ENCODE data around the gene PEBP1.

DNA sequence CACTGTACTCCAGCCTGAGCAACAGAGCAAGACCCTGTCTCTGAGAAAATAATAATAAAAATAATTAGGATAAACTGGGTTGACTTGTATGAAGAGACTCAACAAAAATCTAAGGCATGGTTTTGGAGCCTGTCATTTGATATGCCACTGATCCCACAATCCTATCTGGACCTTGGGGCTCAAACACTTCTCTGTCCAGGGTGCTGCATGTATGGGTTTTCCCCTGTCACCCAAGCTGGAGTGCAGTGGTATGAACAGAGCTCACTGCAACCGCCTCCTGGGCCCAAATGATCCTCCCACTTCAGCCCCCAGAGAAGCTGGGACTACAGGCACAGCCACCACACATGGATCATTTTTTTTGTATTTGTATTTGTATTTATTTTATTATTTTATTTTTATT lies 26.8 kb upstream of the PEBP1 start:
- TF ChIP-seq TAF1 (IDR thresholded peaks at IDR 0.05; ENCODE audit: low read depth, low read length) (no peak), POLR2AphosphoS5 (IDR thresholded peaks at IDR 0.05; ENCODE audit: low read depth, low read length) (no peak), POLR2A (IDR thresholded peaks at IDR 0.05; ENCODE audit: low read depth, low read length) (no peak)

Measured in GM12891 (cell line).